GM18870 (cell line): ENCODE measurements around the gene ARSG.
A peak's percentile ranks its signal among the peaks of the same experiment; 100 is the strongest.

Experiments
- ATAC-seq: cut with Tn5 transposase; IDR thresholded peaks from one replicate; pipeline ENCODE4 v1.9.1; 2021; ENCODE audit warnings: moderate library complexity; ENCODE audit not compliant: unreplicated experiment

Gene ARSG

DNA sequence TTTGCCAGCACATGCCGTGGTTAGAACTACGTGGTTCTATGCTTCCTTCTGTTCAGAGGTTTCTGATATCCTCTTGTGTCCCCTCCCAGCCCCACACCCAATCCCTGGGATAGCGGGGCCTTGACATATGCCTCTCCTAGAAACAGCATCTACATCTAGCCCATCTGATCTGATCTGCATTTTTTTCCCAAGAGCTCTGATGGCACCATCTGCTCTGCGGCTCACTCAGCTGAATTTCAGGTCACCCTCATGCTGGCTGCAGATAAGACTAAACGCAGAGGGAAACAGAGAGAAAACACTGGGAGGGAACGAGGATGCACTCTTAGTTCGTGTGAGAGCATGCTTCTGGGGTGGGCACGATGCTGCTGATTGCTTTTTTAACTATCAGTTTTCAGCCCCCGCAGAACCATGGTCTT is 155.3 kb downstream of the ARSG start:
- no peak for ATAC-seq

DNA sequence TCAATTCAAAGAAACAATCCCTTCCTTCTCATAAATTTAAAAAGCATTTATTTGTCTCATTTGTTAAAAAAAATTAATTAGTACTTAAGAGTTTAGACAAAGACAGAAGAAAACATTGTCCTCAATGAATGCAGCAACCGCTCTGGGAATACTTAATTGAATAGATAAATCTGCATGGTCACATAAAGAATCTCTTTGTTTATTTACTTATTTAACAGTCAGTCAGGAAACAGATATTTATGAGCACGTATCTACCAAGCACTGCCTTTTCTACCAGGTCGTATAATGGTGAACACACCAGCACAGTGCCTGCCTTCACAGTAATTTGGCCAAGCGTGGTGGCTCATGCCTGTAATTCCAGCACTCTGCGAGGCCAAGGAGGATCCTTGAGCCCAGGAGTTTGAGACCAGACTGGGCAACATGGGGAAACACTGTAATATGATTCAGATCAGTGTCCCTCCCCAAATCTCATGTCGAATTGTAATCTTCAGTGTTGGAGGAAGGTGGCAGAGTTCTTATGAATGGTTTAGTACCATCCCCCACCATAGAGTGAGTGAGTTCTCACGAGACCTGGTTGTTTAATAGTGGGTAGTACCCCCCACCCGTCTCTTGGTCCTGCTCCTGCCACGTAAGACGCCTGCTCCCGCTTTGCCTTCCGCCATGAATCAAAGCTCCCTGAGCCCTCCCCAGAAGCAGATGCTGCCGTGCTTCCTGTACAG is 157.9 kb downstream of the ARSG start:
- no peak for ATAC-seq

DNA sequence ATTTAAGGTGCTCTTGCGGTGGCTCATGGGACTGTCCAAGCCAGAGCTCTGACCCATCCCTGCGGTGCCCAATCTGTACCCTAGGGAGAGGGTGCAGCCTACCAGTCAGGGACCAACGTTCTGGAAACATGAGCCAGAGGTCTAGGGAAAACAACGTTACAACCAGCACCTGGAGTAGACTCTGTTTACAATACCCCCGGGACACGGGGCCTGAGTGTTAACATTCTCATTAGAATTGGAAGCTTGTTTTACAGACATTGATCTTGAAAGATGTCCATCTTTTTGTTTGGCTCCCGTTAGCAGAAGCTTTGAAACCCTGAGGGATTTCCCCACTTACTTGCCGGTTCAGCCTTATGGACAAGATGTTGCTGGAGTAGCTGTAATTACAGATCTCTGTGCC is 159.1 kb downstream of the ARSG start:
- ATAC-seq = no peak

DNA sequence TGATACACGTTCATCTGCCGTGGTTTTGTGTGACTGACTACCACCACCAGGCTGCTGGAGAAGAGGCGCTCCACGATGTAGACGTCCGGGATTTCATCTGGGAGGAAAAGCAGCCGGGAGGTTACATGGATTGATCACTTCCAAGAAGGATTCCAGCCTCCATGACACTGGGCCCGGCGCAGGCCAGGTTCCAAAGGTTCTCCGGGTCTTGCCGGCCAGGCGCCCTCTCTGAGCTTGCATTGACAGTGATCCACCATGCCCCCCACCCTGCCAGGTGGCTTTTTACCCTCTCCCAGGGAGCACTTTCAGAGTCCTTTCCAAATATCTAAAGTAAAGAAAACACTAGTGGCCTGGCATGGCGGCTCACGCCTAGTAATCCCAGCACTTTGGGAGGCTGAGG is 159.5 kb downstream of the ARSG start:
- ATAC-seq = no peak

DNA sequence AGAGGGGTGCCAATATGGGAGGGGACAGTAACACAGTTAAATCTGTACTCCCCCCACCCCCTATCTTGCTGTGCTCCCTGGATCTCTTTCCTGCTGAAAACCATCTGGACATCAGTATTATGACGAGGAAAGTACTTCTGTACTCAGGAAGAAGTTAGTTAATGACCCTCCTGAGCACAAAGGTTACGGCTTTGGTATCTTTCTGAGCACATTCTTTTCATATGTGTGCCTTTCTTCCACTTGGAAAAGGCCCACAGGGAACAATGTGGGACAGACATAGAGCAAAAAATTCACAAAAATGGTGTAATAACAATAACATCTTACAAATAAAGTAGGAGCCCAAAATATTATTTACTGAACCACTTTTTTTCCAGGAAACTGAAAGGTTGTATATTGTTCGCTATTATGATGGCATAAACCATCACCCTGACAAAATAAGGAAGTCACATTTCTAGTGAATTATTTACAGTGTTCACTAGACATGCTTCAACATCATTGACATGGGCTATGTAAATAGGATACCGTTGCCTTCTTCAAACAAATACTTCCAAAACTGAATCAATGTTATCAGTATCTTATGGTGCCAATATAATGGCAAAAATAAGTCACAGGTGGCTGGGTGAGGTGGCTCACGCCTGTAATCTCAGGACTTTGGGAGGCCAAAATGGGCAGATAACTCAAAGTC is 160.5 kb downstream of the ARSG start:
- no peak for ATAC-seq

DNA sequence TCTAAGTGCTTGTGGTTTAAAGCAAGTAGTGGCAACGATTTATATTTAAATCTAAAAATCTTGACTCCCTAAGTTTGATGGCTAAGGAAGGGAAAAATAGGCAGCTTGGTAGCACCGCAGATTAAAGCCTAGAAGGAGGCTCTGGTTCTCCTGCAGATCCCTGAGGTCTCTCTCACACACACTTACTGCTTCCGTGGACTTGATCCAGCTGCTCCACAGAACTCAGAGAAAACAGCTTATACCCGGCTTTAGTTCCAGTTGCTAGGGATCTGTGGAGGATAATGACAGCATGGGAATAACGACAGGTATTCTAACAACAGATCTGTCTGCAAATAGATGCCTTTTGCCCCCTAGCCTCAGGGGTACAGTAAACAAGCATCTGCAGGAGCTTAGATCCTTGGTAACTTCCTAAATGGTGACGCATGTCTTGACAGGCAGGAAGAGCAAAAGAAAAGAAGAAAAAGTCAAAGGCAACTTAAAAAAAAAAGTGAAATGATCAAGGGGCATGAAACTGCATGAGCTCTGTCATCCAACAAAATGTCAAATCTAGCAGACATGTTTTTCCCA is 161.5 kb downstream of the ARSG start:
- no peak for ATAC-seq

DNA sequence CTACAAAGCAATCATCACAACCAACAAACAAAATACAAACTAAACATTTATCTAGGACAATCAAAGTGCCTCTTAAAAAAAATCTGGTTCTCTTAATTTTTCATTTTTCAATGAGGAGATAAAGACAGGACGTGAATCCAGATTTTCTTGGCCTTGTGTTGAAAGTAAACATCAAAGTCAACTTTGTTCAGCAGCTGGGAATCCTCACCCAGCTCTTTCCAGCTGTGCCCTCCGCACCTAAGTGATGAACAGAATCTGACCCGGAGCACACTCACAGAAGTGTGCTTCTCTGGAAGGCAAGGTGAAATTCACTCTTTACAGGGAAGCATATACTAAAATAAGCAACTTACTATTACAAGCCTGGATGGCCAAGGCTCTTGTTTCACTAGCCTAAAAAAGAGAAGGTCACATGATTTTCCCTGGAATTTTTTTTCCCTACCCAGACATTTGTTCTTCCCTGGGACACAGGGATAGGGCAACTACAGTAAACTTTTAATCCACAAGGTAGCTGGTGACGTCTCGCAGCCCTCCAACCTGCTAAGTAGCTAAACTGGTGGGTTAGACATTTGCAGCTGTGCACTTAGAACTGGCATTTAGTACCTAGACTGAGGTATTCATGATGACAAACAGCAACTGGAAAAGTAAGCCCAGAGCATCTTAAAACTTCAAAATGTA is 162.8 kb downstream of the ARSG start:
- no peak for ATAC-seq

DNA sequence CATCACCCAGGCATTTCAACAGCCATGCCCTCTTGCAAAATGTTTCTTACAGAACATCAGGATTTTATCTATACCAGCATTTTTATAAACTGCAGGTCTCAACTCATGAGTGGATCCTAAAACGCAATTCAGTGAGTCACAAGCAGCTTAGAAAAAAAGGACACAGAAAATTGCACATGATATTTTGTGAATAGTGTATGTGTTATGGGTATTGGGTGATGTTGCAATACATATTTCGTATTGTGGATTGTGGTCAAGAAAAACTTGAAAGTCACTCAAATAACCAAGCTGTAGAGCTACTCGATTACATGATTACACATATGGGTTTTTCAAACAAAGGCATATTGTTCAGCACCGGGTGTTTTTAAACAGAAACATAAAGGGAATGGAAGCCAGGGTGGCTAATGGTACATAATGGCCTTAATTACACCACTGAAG is 164.6 kb downstream of the ARSG start:
- ATAC-seq = no peak

DNA sequence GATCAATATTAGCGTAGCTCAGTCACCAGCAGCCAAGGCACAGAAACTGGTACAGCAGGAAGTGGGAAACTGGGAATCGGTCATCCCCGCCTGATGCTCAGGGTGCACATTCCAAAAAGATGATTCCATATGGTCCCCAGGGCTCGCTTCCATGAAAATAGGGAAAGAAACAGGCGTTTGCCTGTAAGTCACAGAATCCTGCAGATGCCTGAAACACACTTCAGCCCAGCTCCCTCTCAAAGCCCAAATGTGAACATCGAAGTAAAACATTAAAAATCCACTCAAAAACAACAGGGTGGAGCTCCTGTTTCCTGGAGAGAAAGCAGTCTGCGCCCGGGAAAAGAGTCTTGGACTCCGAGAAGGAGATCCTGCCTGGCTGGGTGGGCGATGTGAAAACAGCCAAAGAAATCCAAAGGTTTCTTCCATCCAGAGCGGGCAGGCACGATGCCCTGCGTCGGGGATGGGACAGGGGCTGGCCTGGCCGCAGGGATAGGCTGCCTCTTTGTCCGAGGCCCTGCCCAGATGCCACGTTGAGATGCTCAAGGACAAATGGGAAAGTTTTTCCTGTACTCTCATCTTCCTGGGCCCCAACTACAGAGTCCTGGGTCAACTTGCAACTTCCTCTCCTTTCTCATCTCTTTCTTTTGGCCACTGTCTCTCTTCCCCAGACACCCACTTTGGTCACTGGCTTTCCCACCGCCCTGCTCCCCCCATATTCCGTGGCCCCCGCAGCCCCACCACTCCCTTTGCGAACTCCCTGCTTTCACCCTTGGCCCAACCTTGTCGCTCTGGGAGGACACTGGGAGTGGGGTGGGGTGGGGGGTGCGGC is 165.3 kb downstream of the ARSG start:
- ATAC-seq = no peak

DNA sequence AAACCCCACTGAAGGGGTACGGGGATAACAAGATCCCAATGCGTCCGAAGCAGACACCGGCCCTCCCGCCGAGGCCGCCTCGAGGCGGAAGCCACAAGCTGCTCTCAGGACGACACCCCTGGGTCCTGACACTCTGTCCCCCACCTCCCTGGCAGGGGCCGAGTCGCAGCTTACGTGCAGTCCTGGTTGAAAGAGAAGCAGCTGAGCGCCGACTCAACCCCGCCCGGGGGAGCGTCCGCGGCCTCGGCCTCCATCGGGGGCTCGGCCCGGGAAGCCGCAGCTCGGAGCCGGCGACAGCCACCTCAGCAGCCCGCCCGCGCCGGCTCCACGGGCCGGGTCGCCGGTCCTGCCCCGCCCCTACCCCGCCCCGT is 165.9 kb downstream of the ARSG start, which contains the start of gene WIPI1:
Gene WIPI1 (minus strand): TSS at position 329 of the 371 bp plus-strand sequence. CDS start 75 bp downstream, at position 254.
- ATAC-seq = peak; percentile 13

DNA sequence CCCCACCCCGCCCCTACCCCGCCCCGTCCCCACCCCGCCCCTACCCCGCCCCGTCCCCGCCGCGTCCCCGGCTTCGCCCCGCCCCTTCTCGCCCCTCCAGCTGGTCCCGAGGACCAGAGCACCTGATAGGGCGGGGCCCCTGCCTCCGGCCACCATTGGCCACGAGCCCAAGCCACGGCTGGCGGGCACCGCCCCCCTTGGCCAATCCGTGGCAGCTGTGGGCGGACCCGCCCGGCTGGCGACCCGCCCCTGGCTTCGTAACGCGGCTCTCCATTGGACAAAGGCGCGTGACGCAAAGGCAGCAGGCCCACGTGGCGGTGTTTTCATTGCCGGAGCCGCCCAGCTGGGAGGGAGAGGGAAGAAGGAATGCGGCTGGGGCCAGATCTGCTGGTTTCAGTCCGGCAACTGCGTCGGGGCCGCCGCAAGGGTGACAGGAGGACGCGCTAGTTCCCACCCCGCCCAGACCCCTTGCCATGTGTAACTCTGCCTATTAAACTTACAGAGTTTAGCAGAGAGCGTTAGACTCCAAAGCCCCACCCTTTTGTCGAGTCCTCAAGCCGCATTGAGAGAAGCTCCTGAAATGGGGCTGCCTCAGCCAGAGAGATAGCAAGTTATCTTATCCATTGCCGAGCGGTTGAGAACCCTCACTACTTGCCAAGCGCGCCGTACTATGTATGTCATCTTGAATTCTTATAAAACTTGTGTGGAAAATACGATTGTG is 166.4 kb downstream of the ARSG start:
- ATAC-seq = peak; percentile 69

DNA sequence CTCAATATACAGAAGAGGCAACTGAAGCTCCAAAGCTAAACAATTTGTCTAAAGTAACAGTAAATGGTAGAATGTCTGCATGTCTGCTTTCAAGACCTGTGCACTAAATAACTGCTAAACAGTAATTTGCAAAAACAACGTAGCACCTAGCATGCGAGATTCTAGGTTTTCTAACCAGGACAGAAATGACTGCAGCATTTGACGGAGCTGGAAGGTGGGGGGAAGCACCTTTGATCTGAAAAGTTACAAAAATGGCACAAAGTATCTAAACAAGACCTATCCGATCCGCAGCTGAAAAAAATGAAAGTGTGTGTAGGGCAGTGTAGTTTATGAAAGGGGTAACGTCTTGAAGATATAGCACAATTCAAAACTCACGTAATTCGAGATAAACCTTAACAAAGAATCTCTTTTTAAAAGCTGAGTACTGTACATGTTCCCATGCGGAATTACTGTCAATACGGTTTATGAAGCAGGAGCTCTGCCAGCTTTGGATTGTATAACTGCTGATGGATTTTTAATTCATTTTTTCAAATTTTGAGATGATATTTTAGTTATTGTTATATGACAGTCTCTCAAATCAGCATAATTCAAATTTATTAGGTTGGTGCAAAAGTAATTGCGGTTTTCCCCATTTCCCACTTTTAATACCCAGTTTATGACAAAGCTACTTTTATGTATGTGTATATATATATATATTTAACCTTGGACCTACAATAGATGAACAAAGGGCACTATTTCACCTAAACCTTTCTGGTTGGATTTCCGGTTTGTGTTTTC is 167.2 kb downstream of the ARSG start:
- ATAC-seq = peak; percentile 4

DNA sequence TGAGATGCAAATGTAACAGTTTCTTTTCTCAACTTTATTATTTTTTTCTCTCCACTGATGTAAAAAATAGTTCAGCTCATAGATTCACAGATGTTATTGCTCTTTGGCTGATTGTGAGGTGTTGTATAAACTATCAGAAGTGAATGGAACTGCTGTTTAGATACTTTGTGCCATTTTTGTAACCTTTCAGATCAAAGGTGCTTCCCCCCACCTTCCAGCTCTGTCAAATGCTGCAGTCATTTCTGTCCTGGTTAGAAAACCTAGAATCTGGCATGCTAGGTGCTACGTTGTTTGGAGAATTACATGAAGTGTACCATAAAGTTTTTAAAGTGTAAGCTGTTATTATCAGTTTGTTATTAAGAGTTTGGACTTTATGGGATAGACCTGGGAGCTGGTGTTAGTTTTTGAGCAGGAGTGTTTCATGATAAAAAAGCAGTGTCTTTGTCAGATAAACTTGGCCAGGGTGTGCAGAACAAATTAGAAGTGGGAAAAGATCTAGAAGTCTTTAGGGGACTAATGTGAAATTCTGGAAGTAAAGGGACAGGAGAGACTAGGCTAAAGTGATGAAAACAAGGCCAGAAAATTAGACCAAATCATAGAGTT is 167.8 kb downstream of the ARSG start:
- peak; percentile 30 for ATAC-seq

DNA sequence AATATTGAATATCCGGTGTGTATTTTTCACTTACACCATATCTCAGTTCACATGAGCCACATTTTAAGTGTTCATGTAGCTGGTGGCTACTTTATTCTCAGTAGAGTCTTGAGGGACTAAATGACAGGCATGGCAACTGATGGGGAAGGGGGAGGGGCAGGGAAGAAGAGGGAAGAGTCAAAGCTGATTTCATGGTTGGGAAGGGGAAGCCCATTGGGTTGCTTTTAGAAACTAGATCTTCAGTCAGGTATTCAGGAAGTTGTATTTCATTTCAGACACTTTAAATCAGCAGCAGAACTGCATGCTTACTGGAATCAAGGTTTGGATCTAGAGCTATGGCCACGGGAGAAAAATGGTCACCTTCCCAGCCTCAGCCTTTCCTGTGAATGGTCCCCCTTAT is 168.9 kb downstream of the ARSG start:
- ATAC-seq = no peak

DNA sequence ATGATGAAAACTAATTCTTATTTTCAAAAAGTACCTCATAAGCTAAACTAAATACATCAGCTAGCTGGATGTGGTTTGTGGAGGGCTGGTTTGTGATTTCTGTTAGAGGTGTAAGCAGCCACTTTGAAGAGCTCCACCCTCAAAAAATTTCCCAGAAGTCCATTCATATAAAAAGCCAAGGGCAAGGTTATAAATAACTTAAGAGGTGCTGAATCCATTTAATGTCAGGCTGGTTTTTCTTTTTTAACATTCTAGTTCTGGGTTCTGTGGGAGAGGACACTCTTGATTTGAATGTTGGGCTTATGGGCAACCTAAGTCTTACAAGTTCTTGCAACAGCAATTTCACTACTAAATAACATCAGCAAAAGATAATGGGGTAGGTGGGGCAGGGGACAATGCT is 169.4 kb downstream of the ARSG start:
- no peak for ATAC-seq

DNA sequence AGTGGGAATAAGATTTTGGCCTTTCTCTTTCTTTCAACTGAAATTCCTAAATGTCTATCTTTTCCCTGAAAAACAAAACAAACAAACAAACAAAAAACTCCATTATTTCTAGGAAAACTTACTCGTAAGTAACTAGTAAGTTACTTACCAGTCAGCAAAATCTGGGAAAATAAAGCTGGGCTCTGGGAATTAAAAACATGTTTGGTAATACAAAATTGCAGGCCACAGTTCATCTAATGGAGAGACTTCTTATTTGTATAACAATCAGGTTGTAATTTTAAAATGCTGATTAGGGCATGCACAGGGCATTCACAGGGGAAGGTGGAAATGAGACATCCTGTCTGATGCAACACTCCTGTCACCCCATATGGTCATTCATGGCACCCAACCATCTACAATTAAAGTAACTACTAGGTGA is 169.8 kb downstream of the ARSG start:
- no peak for ATAC-seq

DNA sequence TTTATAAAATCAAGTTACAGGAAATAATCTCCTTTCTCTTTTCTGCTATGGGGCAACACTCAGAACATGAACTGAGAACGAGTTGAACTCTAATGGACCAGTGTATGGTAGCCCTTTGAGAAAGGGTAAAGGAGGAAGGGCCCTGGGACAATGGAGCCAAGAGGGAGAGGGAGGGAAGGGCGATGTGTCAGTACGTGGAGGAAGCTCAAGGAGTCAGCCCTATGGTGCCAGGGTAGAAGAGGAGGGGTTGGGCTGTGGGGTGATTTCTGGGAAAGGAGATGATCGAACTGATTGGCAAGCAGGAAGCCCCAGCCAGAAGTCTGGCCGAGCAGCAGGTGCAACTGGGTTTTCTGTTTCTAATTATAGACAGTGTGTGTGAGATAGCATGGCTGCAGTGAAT is 170.3 kb downstream of the ARSG start:
- ATAC-seq = no peak

DNA sequence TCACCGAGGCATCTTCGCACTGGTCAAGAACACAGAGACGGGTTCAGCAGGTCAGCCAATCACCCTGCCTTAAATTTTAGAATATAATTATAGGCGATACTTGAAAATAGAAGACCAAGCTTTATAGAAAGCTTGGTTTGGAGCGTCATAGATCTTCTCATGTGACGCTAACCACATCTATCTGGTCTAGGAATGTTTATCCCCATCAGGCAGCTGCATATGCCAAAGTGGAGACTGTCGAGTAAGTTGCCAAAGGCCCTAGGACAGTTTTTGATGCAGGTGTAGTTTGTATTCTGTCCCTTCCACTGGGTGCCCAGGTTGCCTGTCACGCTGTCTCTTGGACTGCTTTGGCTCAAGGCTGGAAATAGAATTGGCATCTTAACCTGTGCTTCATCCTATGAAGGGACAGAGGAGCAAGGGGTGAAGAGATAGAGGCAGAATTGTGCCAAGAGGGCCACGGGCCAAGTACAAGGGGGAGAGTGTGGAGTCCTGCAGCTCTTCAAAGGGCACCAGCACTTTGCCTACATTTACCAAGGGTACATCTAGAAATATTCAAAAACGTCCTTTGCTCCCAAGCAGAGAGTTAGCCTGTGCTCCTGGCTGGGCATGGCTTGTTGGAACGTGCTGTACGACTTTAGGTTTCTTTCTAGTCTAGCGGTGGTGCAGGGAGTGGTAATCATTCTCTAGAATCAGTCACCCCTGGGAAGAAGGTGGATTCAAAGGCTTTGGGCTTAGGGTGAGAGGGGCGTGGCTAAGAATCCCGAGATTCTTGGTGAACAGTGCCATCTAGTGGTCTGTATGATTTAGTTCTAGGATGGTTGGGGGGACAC is 171.3 kb downstream of the ARSG start:
- peak; percentile 35 for ATAC-seq
